ENCODE data around the gene NAA38. TPM values are rescaled to one million over a fixed set of nuclear protein-coding genes. Genes with fewer than 3 reads are reported as not detected.

NAA38 gene, protein sequence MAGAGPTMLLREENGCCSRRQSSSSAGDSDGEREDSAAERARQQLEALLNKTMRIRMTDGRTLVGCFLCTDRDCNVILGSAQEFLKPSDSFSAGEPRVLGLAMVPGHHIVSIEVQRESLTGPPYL
- polyA plus RNA-seq (ENCODE audit: insufficient read length in 4 of 4): 100 to 1,000 TPM in 1 of 4 donors, 10 to 100 TPM in 3; 60.5 to 133 (median 65.9) TPM

DNA sequence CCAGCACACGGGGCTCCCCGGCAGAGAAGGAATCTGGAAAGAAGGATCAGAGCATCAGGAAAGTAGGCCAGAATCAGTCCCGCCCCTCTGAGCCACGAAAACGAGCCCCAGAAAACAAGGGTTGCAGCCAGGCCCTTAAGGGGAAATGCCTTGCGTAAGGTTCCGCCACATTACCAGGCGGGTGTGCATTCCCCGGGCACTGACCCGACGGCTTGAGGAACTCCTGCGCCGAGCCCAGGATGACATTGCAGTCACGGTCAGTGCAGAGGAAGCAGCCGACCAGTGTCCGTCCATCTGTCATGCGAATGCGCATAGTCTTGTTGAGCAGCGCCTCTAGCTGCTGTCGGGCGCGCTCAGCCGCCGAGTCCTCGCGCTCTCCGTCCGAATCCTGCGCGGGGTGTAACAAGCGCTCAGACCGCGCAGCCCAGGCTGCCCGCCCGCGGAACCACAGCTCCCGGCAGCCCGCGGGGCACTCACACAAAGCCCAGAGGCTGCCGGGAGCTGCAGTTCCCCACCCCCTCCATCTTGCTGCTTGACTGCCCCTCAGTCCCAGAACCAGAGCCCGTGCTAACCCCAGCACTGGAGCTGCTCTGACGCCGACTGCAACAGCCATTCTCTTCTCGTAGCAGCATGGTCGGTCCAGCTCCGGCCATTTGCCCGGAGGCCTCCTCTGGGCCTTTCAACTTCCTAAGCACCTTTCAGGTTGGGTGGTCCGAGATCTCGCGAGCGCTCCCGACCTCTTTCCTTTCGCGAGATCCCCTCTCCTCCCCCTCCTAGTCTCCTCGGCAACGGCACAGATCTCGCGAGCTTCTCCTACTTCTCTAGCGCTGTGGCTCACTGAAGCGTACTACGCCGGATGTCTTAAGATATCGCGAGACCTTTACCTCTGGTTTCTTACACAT is at the start of gene NAA38:
TSS of gene NAA38 (minus strand) at position 749 of the 902 bp plus-strand sequence. CDS start at position 653, 96 bp downstream.
- peak; percentile 98 to 100 (median 99) for DNase-seq (ENCODE audit: low read depth in 4 of 4, low spot score in 3 of 4)

DNA sequence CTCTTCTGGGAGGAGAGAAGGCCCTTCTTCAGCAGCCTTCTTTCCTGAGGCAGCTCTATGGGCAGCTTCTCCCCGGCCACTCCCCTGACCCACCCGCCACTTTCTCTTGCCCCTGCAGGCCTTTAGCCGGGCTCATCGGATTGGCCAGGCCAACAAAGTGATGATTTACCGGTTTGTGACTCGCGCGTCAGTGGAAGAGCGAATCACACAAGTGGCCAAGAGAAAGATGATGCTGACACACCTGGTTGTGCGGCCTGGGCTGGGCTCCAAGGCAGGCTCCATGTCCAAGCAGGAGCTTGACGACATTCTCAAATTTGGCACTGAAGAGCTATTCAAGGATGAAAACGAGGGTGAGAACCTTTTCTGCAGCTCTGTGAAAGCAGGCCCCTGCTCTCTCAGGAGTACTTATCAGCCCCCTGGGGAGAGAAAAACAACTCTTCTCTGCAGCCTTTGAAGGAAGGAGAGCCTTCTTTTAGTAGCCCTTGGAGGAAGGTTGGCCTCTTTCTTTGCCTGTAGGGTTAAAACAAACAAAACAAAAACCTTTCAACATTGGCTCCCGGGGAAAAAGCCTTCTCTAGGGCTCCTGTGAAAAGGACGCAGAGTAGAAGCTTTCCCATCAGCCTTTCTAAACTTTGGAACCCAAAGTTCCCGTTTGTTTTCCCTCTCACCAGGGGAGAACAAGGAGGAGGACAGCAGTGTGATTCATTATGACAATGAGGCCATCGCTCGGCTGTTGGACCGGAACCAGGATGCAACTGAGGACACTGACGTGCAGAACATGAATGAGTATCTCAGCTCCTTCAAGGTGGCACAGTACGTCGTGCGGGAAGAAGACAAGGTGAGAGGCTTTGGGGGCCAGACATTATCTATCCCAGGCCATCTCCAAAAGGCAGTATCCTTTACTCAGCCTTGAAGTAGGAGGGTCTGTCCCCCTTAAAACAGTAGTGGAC is 46.1 kb upstream of the NAA38 start:
- no peak for DNase-seq (ENCODE audit: low read depth in 4 of 4, low spot score in 3 of 4)

DNA sequence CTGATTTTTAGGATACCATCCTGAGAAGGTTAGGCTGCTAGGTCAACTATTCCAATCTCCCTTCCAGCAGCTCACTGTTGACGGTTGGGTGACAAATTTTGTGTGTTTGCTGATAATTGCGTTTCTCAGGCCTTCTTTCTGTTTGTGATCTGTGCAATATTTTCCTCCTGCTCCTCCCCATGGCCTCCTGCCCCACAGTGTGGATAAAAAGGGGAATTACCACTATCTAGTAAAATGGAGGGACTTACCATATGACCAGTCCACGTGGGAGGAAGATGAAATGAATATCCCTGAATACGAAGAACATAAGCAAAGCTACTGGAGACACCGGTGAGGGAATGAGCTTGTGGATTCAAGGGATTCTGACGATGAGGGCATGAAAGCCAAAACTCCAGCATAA is 40.4 kb upstream of the NAA38 start:
- DNase-seq (ENCODE audit: low read depth in 4 of 4, low spot score in 3 of 4): no peak

DNA sequence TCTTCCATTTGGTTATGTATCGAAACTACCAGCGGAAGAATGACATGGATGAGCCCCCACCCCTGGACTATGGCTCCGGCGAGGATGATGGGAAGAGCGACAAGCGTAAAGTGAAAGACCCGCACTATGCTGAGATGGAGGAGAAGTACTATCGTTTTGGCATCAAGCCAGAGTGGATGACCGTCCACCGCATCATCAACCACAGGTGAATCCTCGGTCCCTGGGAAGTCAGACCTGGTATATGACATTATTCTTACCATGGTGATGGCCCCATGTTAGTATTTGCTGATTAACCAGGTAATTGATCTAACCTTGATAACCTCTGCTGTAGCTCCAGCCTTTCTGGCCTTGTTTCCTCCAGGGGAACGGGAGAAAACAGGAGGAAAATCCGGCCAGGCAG is 39.7 kb upstream of the NAA38 start:
- no peak for DNase-seq (ENCODE audit: low read depth in 4 of 4, low spot score in 3 of 4)

DNA sequence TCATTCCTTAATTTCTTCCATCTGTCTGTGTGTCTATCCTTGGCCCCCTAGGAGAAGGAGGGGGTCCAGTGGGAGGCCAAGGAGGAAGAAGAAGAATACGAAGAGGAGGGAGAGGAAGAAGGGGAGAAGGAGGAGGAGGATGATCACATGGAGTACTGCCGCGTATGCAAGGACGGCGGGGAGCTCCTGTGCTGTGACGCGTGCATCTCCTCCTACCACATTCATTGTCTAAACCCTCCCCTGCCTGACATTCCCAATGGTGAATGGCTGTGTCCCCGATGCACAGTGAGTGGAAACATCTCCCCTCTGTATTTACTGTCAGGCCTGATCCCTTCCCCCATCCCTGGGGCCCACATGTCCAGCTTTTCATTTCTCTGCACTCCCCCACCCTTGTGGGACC is 37.5 kb upstream of the NAA38 start:
- no peak for DNase-seq (ENCODE audit: low read depth in 4 of 4, low spot score in 3 of 4)

DNA sequence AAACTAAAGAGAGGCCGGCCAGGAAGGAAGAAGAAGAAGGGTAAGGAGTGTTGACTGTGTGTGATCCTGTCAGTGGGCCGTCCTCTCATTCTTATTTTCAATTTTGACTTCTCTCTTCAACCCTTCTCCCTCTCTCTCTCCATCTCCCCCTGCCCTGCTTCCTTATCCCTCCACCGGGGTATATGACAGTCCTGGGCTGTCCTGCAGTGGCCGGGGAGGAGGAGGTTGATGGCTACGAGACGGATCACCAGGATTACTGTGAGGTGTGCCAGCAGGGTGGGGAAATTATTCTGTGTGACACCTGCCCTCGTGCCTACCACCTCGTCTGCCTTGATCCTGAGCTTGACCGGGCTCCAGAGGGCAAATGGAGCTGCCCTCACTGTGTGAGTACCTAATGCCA is 36.9 kb upstream of the NAA38 start:
- DNase-seq (ENCODE audit: low read depth in 4 of 4, low spot score in 3 of 4): no peak

DNA sequence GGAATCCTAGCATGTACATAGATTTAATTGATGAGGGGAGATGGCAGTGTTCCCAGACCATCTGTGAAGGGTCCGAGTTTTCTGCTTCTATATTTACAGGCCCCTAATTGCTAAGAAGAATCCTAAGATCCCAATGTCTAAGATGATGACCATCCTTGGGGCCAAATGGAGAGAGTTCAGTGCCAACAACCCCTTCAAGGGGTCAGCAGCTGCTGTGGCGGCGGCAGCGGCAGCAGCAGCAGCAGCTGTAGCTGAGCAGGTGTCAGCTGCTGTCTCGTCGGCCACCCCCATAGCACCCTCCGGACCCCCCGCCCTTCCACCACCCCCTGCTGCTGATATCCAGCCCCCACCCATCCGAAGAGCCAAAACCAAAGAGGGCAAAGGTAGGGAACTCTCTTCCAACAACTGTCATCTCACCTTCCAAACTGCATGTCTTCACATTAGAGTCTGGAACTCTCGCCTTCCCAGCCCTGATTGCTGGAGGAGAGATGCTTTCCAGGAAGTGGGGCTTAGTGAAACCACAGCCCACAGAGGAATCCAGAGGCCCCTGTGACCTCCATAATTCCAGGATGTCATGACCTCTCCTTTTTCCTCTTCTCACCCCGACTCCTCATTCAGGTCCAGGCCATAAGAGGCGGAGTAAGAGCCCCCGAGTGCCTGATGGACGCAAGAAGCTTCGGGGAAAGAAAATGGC is 36.0 kb upstream of the NAA38 start:
- no peak for DNase-seq (ENCODE audit: low read depth in 4 of 4, low spot score in 3 of 4)

DNA sequence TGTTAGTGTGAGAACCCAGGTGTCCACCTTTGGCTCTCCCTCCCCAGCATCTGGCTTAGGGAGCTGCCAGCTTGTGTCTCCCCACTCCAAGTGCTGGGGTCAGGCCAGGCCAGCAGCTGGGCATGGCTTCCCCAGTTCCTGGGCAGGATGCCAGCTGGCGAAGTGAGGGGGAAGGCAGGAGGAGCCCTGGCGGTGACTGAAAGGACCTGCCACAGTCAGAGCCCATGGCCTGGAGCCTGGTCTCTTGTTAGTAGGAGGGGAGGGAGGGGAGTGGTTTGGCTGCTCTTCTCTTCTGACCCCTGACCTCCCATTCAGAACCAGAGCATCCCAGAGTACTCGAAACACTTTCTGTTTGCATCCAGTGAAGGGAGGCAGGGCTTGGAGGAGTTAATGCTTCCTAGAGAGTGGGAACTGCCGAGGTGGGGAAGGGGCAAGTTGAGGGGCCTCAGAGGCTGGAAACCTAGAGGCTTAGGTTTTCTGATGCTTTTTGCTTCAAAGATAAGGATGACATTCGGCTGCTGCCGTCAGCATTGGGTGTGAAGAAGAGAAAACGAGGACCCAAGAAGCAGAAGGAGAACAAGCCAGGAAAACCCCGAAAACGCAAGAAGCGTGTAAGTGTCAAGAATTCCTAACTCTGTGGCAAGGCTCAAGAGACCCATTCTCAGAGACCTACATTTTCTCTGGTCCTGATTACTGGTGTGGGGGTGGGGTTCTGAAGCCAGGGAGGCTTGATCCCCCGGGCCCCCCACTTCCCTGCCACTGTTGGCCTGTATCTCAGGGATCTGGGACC is 32.0 kb upstream of the NAA38 start:
- DNase-seq (ENCODE audit: low read depth in 4 of 4, low spot score in 3 of 4): peak in 2 of 4 donors; percentile 77

DNA sequence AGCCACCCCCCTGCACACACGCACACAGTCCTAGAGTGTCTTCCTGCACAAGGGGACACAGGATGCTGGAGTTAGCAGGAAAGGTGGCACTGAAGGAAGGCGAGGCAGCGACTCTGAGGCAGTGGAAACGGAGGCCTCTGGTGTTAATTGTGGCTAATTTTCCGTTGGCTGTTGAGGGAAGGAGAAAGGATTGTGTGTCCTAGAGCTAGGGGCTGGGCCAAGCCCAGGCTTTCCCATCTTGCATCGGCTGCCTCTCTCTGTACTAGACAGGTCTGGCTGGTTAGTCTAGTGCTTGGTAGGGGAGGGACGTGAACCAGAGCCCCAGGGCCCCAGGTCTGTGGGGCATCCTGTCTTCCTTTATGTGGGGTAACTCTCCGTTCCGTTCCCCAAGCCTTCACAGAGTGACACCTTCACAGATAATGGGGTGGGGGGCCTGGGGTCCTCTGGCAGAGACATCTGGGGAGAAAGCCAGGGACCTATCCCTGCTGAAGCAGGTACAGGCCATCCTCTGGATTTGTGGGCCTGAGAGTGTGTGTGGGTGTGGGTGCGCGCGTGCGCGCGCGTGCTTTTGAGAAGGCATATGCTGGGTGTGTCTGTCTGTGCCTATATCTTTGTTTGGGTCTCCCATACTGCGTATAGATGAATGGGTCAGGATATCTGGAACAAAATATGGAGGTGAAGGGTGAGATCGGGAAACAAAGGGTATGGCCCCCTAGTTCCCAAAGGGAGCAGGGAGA is 31.0 kb upstream of the NAA38 start, which contains the start of gene CHD3:
TSS of gene CHD3 (plus strand) at position 606 of the 737 bp plus-strand sequence. CDS start 212 bp downstream, outside the sequence.
- DNase-seq (ENCODE audit: low read depth in 4 of 4, low spot score in 3 of 4): peak in 2 of 4 donors; percentile 21 to 24

DNA sequence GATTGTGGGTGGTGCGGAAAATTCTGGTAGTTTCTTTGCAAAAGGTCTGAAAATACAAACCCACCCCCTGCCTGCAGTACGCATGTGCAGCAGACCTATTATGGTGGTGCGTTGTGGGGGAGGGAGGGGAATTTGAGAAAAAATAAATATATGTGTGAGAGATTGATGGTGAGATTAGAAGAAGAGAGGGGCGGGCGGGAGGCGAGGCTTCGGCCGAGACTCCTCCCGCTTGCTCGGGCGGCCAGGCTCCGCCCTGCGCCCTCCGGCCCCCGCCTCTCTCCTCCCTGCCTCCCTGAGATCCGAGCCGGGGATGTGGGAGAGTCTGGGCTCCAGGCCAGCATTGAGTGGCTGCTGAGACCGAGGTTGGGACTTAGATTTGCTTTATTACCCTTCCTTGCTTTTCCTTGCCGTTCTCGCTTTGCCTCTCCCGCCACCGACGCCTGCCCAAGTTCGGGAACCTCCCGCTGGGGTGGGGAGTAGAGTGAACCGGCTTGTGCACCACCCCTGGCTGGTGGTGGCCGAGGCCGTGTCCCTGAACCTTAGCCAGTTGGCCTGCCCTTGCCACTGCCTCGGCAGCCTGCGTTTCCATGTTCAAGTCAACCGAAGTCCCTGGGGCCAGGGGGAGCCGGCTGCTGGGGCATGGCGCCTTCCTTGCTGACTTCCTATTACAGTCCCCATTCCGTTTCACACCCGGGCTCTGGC is 30.3 kb upstream of the NAA38 start:
- peak; percentile 91 to 97 (median 94) for DNase-seq (ENCODE audit: low read depth in 4 of 4, low spot score in 3 of 4)

DNA sequence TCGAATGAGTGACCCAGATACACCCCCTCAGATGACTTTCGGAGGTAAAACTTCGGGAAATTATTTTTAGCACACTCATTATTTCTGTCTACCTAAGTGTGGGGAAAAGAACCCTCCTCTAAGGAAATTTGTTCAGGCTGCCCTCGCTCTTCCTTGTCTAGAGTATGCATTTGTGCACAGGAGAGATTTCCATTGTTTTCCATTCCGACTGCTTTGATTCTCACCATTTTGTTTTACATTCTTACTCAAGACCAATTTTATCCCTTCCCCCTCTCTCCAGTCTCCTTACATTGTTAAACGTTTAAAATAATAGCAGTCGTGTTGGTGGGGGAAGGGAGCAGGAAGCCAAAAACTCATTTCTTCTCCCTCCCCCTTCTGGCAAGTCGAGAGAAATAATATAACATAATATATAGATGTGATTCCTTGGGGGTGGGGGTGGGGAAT is 29.7 kb upstream of the NAA38 start:
- DNase-seq (ENCODE audit: low read depth in 4 of 4, low spot score in 3 of 4): no peak

DNA sequence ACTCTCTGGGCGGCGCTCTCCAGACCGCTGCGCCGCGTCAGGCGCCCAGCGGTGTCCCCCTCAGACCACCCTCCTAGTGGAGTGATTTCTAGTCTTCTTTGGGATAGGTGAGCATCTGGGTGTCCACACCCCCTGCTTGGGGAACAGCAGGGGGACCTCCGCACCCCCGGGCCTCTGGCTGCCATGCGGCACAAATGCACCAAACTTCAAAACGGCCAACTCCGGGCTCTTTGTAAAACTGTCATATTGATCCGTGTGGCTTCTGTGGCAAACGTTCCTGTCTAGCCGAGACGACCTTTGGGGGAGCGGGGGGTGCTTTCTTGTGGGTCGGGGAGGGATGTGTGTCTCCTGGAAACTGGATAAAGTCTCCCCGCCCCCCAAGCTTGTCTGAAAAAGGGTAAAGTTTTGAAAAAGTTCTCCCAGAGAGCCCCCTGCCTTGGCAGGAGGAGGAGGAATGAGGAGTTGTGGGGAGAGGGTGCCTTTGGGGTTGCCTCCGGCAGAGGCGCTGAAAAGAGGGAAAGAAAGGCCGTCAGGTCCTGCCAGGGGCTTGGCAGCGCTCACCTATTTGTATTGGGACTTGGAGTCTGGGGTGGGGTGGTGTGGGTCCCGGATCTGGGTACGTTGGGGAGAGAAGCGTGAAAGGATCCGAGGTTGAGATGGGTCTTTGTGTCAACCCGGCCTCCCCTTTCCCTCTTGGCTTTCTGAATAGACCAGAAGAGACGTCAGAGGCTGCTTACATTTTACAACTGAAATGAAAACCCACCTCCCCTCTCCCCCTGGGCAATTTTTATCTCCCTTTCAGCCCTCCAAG is 29.1 kb upstream of the NAA38 start:
- DNase-seq (ENCODE audit: low read depth in 4 of 4, low spot score in 3 of 4): peak in 2 of 4 donors; percentile 29 to 36

DNA sequence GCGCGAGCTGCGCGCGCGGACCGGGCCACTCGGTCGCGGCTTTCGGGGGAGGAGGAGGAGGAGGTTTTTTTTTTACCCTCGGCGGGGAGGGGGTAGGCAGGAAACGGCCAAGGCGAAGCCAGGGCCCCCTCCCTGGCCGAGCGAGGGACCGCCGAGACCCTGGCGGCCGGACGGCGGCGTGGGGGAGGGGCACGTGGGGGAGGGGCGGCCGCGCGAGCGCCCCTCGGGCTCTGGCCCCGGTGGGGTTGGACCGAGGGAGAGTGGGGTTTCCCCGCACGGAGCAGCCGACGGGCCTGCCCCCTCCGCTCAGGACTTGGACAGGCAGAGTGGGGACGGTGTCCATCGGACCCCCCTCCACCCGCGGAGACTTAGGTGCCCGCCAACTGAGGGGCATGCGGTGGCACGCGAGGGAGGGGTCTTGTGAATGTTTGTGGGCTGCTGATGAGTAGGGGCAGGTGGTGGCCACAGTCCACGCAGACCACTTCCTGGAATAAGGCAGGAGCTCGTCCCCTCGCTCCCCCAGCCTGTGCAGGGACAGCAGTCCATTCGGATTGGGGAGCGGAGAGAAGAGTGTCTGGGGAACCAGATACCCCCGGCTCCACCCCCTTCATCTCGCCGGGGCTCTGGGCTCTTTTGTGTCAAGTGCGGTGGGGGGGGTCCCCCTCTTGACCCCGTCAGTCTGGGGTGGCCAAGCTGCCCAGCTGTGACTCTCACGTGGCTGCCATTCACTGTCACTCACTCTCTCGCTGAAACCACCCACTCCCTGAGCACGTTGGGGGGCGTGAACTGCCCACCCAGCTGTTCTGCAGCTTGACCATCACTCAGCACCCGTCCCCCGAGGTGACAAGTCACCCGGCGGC is 28.2 kb upstream of the NAA38 start:
- peak in 2 of 4 donors; percentile 59 to 64 for DNase-seq (ENCODE audit: low read depth in 4 of 4, low spot score in 3 of 4)

DNA sequence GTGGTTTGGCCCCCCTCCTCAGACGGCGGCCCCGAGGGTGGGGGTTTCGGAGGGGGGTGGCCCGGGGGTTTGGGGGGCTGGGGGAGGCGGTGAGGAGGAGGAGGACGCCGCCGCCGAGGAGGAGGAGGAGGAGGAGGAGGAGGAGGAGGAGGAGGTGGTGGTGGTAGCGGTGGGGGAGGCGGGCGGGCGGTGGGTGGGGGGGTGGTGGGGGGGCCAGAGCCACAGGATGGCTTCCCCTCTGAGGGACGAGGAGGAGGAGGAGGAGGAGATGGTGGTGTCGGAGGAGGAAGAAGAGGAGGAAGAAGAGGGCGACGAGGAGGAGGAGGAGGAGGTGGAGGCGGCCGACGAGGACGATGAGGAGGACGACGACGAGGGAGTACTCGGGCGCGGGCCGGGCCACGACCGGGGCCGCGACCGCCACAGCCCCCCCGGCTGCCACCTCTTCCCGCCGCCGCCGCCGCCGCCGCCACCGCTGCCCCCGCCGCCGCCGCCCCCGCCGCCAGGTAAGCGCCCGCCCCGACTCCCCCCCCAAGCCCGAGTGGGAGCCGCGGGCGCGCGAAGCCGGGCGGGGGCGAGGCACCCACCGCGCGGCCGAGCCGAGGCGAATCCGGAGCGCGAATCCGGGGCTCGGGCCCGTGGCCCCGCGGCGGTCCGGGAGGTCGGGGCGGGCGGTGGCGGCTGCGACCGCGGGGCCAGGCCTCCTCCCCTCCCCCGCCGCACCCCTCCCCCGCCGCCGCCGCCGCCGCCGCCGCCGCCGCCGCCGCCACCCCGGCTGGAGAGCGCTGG is 27.4 kb upstream of the NAA38 start:
- DNase-seq (ENCODE audit: low read depth in 4 of 4, low spot score in 3 of 4): no peak

DNA sequence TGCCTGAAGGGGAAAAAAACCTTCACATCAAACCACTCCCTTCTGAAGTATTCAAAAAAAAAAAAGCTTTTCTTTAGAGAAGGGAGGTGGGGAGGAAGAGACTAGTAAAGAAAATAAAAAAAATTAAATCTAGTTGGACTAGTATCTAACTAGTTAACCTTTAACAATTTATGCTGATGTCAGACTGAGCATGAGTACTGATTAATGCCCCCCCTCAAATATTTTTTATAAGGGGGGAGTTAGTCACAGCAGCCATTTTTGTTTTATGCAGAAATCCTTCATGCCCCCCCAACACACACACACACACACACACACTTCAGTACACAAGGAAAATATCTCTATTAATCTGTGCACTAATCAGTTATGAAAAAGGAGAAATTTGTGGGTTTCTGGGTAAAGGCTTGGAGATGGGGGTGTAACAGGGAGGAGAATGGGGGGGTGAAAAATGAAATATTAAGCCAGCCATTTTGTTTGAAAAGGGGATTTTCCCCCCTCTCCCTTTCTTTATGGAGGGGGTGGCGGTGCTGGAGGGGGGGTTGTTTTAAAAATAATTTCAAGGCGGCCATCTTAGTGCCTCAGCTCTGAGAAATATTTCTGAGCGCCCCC is 26.5 kb upstream of the NAA38 start:
- peak in 2 of 4 donors; percentile 30 to 32 for DNase-seq (ENCODE audit: low read depth in 4 of 4, low spot score in 3 of 4)

All from left renal pelvis (tissue), 4 donors.